ENCODE data around the gene MARVELD1. TPM values are rescaled to one million over a fixed set of nuclear protein-coding genes. Genes with fewer than 3 reads are reported as not detected.
A peak's percentile ranks its signal among the peaks of the same experiment; 100 is the strongest.

Gene MARVELD1
- total and polyA plus RNA-seq, 2 experiments from 2014 or later, result 38.3 to 55.5 TPM

- Histone ChIP-seq H3K4me3 (no peak overlapping the region), H3K36me3 (peaks cover 3% of the 10 kb centered on the region), H3K9me3 (ENCODE audit: low read depth) (no peaks in the 10 kb centered on the region), H3K4me1 (ENCODE audit: low read depth) (peaks cover 10% of the 10 kb centered on the region), H3K27ac (no peak overlapping the region), H3K27me3 (no peaks in the 10 kb centered on the region)
- DNase-seq (ENCODE audit: low read depth in 1 of 2, low spot score in 1 of 2), result no peak
- no peak for TF ChIP-seq CTCF (IDR thresholded peaks at IDR 0.05; ENCODE audit: low read depth, low read length)
Measured at GRCh38 chr10:97760461-97761257, 47.1 kb downstream of the MARVELD1 start.

GRCh38 chr10:97761331-97761865 is 47.9 kb downstream of the MARVELD1 start:
- no peaks in the 10 kb centered on the region for H3K36me3 ChIP-seq
- no peak for TF ChIP-seq CTCF (IDR thresholded peaks at IDR 0.05; ENCODE audit: low read depth, low read length)
- no peak overlapping the region for H3K27ac ChIP-seq
- no peak overlapping the region for H3K4me3 ChIP-seq
- no peaks in the 10 kb centered on the region for H3K9me3 ChIP-seq (ENCODE audit: low read depth)
- peaks cover 10% of the 10 kb centered on the region for H3K4me1 ChIP-seq (ENCODE audit: low read depth)
- H3K27me3 ChIP-seq, result no peaks in the 10 kb centered on the region
- DNase-seq (ENCODE audit: low read depth in 1 of 2, low spot score in 1 of 2), result no peak

GRCh38 chr10:97762056-97762455 is 48.5 kb downstream of the MARVELD1 start:
- DNase-seq (ENCODE audit: low read depth in 1 of 2, low spot score in 1 of 2), result no peak

GRCh38 chr10:97762816-97763215 is 49.3 kb downstream of the MARVELD1 start:
- no peak overlapping the region for H3K27ac ChIP-seq
- H3K4me1 ChIP-seq (ENCODE audit: low read depth), result peaks cover 10% of the 10 kb centered on the region
- no peak for TF ChIP-seq CTCF (IDR thresholded peaks at IDR 0.05; ENCODE audit: low read depth, low read length)
- no peaks in the 10 kb centered on the region for H3K9me3 ChIP-seq (ENCODE audit: low read depth)
- H3K36me3 ChIP-seq, result no peaks in the 10 kb centered on the region
- DNase-seq (ENCODE audit: low read depth in 1 of 2, low spot score in 1 of 2), result peak; percentile 55 to 69
- no peak overlapping the region for H3K4me3 ChIP-seq
- H3K27me3 ChIP-seq, result no peaks in the 10 kb centered on the region

More at GRCh38 chr10:97762056-97762455, 48.5 kb downstream of the MARVELD1 start:
- no peaks in the 10 kb centered on the region for H3K36me3 ChIP-seq
- no peak overlapping the region for H3K4me3 ChIP-seq
- H3K9me3 ChIP-seq (ENCODE audit: low read depth), result no peaks in the 10 kb centered on the region
- TF ChIP-seq CTCF (IDR thresholded peaks at IDR 0.05; ENCODE audit: low read depth, low read length), result no peak
- peaks cover 10% of the 10 kb centered on the region for H3K4me1 ChIP-seq (ENCODE audit: low read depth)
- no peaks in the 10 kb centered on the region for H3K27me3 ChIP-seq
- H3K27ac ChIP-seq, result no peak overlapping the region

GRCh38 chr10:97763411-97763810 is 49.9 kb downstream of the MARVELD1 start:
- no peak overlapping the region for H3K4me3 ChIP-seq
- H3K4me1 ChIP-seq (ENCODE audit: low read depth), result peaks cover 10% of the 10 kb centered on the region
- no peaks in the 10 kb centered on the region for H3K36me3 ChIP-seq
- DNase-seq (ENCODE audit: low read depth in 1 of 2, low spot score in 1 of 2), result no peak
- no peak for TF ChIP-seq CTCF (IDR thresholded peaks at IDR 0.05; ENCODE audit: low read depth, low read length)
- H3K27me3 ChIP-seq, result no peaks in the 10 kb centered on the region
- H3K9me3 ChIP-seq (ENCODE audit: low read depth), result no peaks in the 10 kb centered on the region
- H3K27ac ChIP-seq, result no peak overlapping the region

All from cardiac muscle cell (in vitro differentiated cells and primary cell).